ENCODE measurements around the gene BACH2. TPM values are rescaled to one million over a fixed set of nuclear protein-coding genes. Genes with fewer than 3 reads are reported as not detected.
A peak's percentile ranks its signal among the peaks of the same experiment; 100 is the strongest.
"Not testable (repeated sequence)": the region's sequence is repeated elsewhere in the genome, so short reads cannot be mapped to it uniquely, and the experiment has no call there.

The BACH2 gene
- total and polyA plus RNA-seq, 7 experiments from 2014 or later: 24.8 to 193 (median 117) TPM

GRCh38 chr6:89971338-89972024 lies 325.2 kb downstream of the BACH2 start:
- ATAC-seq; POLR2A ChIA-PET; H3K9me3 Mint-ChIP-seq; DNase-seq; H3K4me3 ChIP-seq (ENCODE audit: low read length); H3K27me3 ChIP-seq (ENCODE audit: control insufficient read depth in 2 of 2, insufficient read depth in 2 of 2, low read length in 2 of 2); H3K27me3 Mint-ChIP-seq; H3K9me3 ChIP-seq (ENCODE audit: control insufficient read depth in 2 of 3, low read length in 3 of 3): not testable (repeated sequence)
- peak overlapping the region in 2 of 9 donors; percentile 25 to 86 for H3K27ac Mint-ChIP-seq
- CTCF ChIA-PET: interaction anchor here (0.6 to 1.8 kb wide), 5 partner anchors 31 to 508 kb away, joined by 3 to 5 read pairs (median 3); no protein-coding TSS in a partner anchor
- H3K4me1 Mint-ChIP-seq: peaks cover 10 to 53% (median 42%) of the 10 kb centered on the region in 7 donors
- peak overlapping the region in 1 of 10 donors; percentile 34 for H3K4me3 Mint-ChIP-seq
- H3K4me1 ChIP-seq (ENCODE audit: control insufficient read depth in 2 of 2, insufficient read depth in 2 of 2, low read length in 2 of 2): peaks cover 0 to 15% of the 10 kb centered on the region in 2 donors
- H3K36me3 Mint-ChIP-seq: peaks cover 5 to 18% (median 7%) of the 10 kb centered on the region in 5 donors
- intact Hi-C loops (cut with micrococcal nuclease): loop anchor here (2.0 to 5.0 kb wide), 5 partner anchors 19 to 315 kb away; no protein-coding TSS in a partner anchor
- H3K36me3 ChIP-seq (ENCODE audit: control insufficient read depth in 2 of 3, insufficient read depth in 3 of 3, low read length in 3 of 3): peaks cover 0 to 44% (median 0%) of the 10 kb centered on the region in 3 experiments
- H3K27ac ChIP-seq (ENCODE audit: low read depth, low read length): peak overlapping the region; percentile 7

GRCh38 chr6:89970609-89971337 lies 325.9 kb downstream of the BACH2 start:
- POLR2A ChIA-PET: no interaction called here
- H3K36me3 Mint-ChIP-seq: peaks cover 5 to 20% (median 6%) of the 10 kb centered on the region in 5 donors
- peaks cover 9 to 53% (median 40%) of the 10 kb centered on the region in 7 donors for H3K4me1 Mint-ChIP-seq
- H3K9me3 Mint-ChIP-seq: peaks cover 0 to 2% (median 0%) of the 10 kb centered on the region in 11 donors
- Histone ChIP-seq H3K27ac (ENCODE audit: low read depth, low read length) (no peak overlapping the region), H3K4me1 (ENCODE audit: control insufficient read depth in 2 of 2, insufficient read depth in 2 of 2, low read length in 2 of 2) (peaks cover 0 to 15% of the 10 kb centered on the region in 2 donors), H3K4me3 (ENCODE audit: low read length) (no peak overlapping the region), H3K27me3 (ENCODE audit: control insufficient read depth in 2 of 2, insufficient read depth in 2 of 2, low read length in 2 of 2) (no peaks in the 10 kb centered on the region), H3K9me3 (ENCODE audit: control insufficient read depth in 2 of 3, low read length in 3 of 3) (no peaks in the 10 kb centered on the region), H3K36me3 (ENCODE audit: control insufficient read depth in 2 of 3, insufficient read depth in 3 of 3, low read length in 3 of 3) (peaks cover 0 to 44% (median 0%) of the 10 kb centered on the region in 3 experiments)
- ATAC-seq (peak; percentile 72), DNase-seq (peak in 7 of 9 donors; percentile 31 to 54 (median 39))
- CTCF ChIA-PET: interaction anchor here (0.6 to 1.2 kb wide), 6 partner anchors 30 to 508 kb away, joined by 3 to 5 read pairs (median 3); no protein-coding TSS in a partner anchor
- H3K4me3 Mint-ChIP-seq: no peak overlapping the region
- intact Hi-C loops (cut with micrococcal nuclease): loop anchor here (1.0 to 5.0 kb wide), 10 partner anchors 18 to 509 kb away; partner anchors contain the start of gene BACH2 (in 1 of the 2)
- H3K27me3 Mint-ChIP-seq: no peaks in the 10 kb centered on the region
- no peak overlapping the region for H3K27ac Mint-ChIP-seq

- Mint-ChIP-seq H3K36me3 (peaks cover 5 to 23% (median 13%) of the 10 kb centered on the region in 5 donors), H3K9me3 (peaks cover 0 to 2% (median 0%) of the 10 kb centered on the region in 11 donors), H3K4me1 (peaks cover 9 to 53% (median 42%) of the 10 kb centered on the region in 7 donors), H3K27ac (no peak overlapping the region), H3K27me3 (no peaks in the 10 kb centered on the region), H3K4me3 (no peak overlapping the region)
- ATAC-seq (peak; percentile 19), DNase-seq (no peak)
- ChIA-PET POLR2A (no interaction called here), CTCF (interaction anchor here (0.6 to 1.2 kb wide), 3 partner anchors 29 to 64 kb away, joined by 3 read pairs; no protein-coding TSS in a partner anchor)
- Histone ChIP-seq H3K9me3 (ENCODE audit: control insufficient read depth in 2 of 3, low read length in 3 of 3) (no peaks in the 10 kb centered on the region), H3K27ac (ENCODE audit: low read depth, low read length) (no peak overlapping the region), H3K27me3 (ENCODE audit: control insufficient read depth in 2 of 2, insufficient read depth in 2 of 2, low read length in 2 of 2) (no peaks in the 10 kb centered on the region), H3K4me1 (ENCODE audit: control insufficient read depth in 2 of 2, insufficient read depth in 2 of 2, low read length in 2 of 2) (peaks cover 0 to 15% of the 10 kb centered on the region in 2 donors), H3K36me3 (ENCODE audit: control insufficient read depth in 2 of 3, insufficient read depth in 3 of 3, low read length in 3 of 3) (peaks cover 0 to 43% (median 0%) of the 10 kb centered on the region in 3 experiments), H3K4me3 (ENCODE audit: low read length) (no peak overlapping the region)
- intact Hi-C loops (cut with micrococcal nuclease): loop anchor here (1.0 to 5.0 kb wide), 10 partner anchors 17 to 509 kb away; partner anchors contain the start of gene BACH2 (in 1 of the 2)
These were observed 326.6 kb downstream of the BACH2 start for GRCh38 chr6:89970072-89970471.

- peak overlapping the region in 7 of 9 donors; percentile 64 to 90 (median 81) for H3K27ac Mint-ChIP-seq
- H3K4me1 Mint-ChIP-seq: peaks cover 10 to 64% (median 52%) of the 10 kb centered on the region in 7 donors
- H3K4me3 Mint-ChIP-seq: no peak overlapping the region
- no peak for DNase-seq
- no peaks in the 10 kb centered on the region for H3K27me3 Mint-ChIP-seq
- peaks cover 0 to 4% (median 0%) of the 10 kb centered on the region in 11 donors for H3K9me3 Mint-ChIP-seq
- peaks cover 10 to 45% (median 19%) of the 10 kb centered on the region in 5 donors for H3K36me3 Mint-ChIP-seq
- ChIA-PET POLR2A (interaction anchor here (1.0 kb wide), 1 partner anchor 11 kb away, joined by 3 read pairs; no protein-coding TSS in a partner anchor), CTCF (no interaction called here)
- Histone ChIP-seq H3K36me3 (ENCODE audit: control insufficient read depth in 2 of 3, insufficient read depth in 3 of 3, low read length in 3 of 3) (peaks cover 0 to 28% (median 0%) of the 10 kb centered on the region in 3 experiments), H3K4me3 (ENCODE audit: low read length) (no peak overlapping the region), H3K27me3 (ENCODE audit: control insufficient read depth in 2 of 2, insufficient read depth in 2 of 2, low read length in 2 of 2) (no peaks in the 10 kb centered on the region), H3K4me1 (ENCODE audit: control insufficient read depth in 2 of 2, insufficient read depth in 2 of 2, low read length in 2 of 2) (peaks cover 0 to 11% of the 10 kb centered on the region in 2 donors), H3K27ac (ENCODE audit: low read depth, low read length) (no peak overlapping the region), H3K9me3 (ENCODE audit: control insufficient read depth in 2 of 3, low read length in 3 of 3) (no peaks in the 10 kb centered on the region)
- intact Hi-C loops (cut with micrococcal nuclease): no loop called here
- ATAC-seq: no peak
These were observed 329.7 kb downstream of the BACH2 start for GRCh38 chr6:89966913-89967312.

- ChIA-PET POLR2A (interaction anchor here (1.5 kb wide), 1 partner anchor 10 kb away, joined by 7 read pairs; no protein-coding TSS in a partner anchor), CTCF (interaction anchor here (1.1 kb wide), 2 partner anchors 26 to 513 kb away, joined by 4 to 5 read pairs; no protein-coding TSS in a partner anchor)
- peak overlapping the region in 8 of 9 donors; percentile 39 to 90 (median 80) for H3K27ac Mint-ChIP-seq
- H3K27ac ChIP-seq (ENCODE audit: low read depth, low read length): peak overlapping the region; percentile 26
- H3K4me3 ChIP-seq (ENCODE audit: low read length): no peak overlapping the region
- H3K27me3 ChIP-seq (ENCODE audit: control insufficient read depth in 2 of 2, insufficient read depth in 2 of 2, low read length in 2 of 2): no peaks in the 10 kb centered on the region
- H3K36me3 ChIP-seq (ENCODE audit: control insufficient read depth in 2 of 3, insufficient read depth in 3 of 3, low read length in 3 of 3): peaks cover 0 to 26% (median 0%) of the 10 kb centered on the region in 3 experiments
- H3K4me3 Mint-ChIP-seq: no peak overlapping the region
- DNase-seq (no peak), ATAC-seq (no peak)
- H3K9me3 Mint-ChIP-seq: peaks cover 0 to 4% (median 0%) of the 10 kb centered on the region in 11 donors
- no peaks in the 10 kb centered on the region for H3K9me3 ChIP-seq (ENCODE audit: control insufficient read depth in 2 of 3, low read length in 3 of 3)
- no peaks in the 10 kb centered on the region for H3K27me3 Mint-ChIP-seq
- peaks cover 11 to 71% (median 59%) of the 10 kb centered on the region in 7 donors for H3K4me1 Mint-ChIP-seq
- H3K4me1 ChIP-seq (ENCODE audit: control insufficient read depth in 2 of 2, insufficient read depth in 2 of 2, low read length in 2 of 2): peaks cover 0 to 8% of the 10 kb centered on the region in 2 donors
- peaks cover 14 to 46% (median 26%) of the 10 kb centered on the region in 5 donors for H3K36me3 Mint-ChIP-seq
- intact Hi-C loops (cut with micrococcal nuclease): no loop called here
These were observed 330.5 kb downstream of the BACH2 start for GRCh38 chr6:89966228-89966544.

Data from naive thymus-derived CD4-positive, alpha-beta T cell (primary cell).